Measurements from ENCODE around the gene MAT1A. TPM values are rescaled to one million over a fixed set of nuclear protein-coding genes. Genes with fewer than 3 reads are reported as not detected.

MAT1A gene
- total and polyA plus RNA-seq, 2 experiments from 2014 or later, result 0.97 to 8.0 TPM

- no peak for ATAC-seq
- Histone ChIP-seq H3K4me2 (no peak overlapping the region), H3K4me3 (no peak overlapping the region), H3K27me3 (ENCODE audit: insufficient read depth) (no peaks in the 10 kb centered on the region), H4K20me1 (replicated peaks; ENCODE audit: insufficient read depth) (no peaks in the 10 kb centered on the region), H3K4me1 (ENCODE audit: insufficient read depth) (no peaks in the 10 kb centered on the region), H3K36me3 (ENCODE audit: insufficient read depth) (no peaks in the 10 kb centered on the region), H3K9me2 (ENCODE audit: insufficient read depth) (0 out of 2 replicates have a peak, but pooled peaks cover 3% of the 10 kb centered on the region), H2AFZ (no peak overlapping the region), H3K27ac (ENCODE audit: low read depth) (no peak overlapping the region), H3F3A (replicated peaks; ENCODE audit: low read depth) (no peaks in the 10 kb centered on the region), H3K79me2 (replicated peaks; ENCODE audit: insufficient read depth) (no peaks in the 10 kb centered on the region)
- Mint-ChIP-seq H3K27ac (peak overlapping the region; percentile 62; the same call in 1 of the 2 replicates), H3K4me1 (no peaks in the 10 kb centered on the region; the same call in 1 of the 3 replicates), H3K27me3 (ENCODE audit: insufficient read depth, low read depth, poor library complexity) (peaks cover 4% of the 10 kb centered on the region), H3K4me3 (no peak overlapping the region), H3K36me3 (ENCODE audit: low read depth) (peaks cover 3% of the 10 kb centered on the region; the same call in 2 of the 3 replicates), H3K9me3 (peaks cover 11% of the 10 kb centered on the region; the same call in 2 of the 3 replicates)
- DNase-seq (ENCODE audit: low spot score), result no peak
- TF ChIP-seq POLR2AphosphoS5 (IDR thresholded peaks at IDR 0.05; ENCODE audit: low read depth), result no peak
- TF ChIP-seq, protein P1, sequence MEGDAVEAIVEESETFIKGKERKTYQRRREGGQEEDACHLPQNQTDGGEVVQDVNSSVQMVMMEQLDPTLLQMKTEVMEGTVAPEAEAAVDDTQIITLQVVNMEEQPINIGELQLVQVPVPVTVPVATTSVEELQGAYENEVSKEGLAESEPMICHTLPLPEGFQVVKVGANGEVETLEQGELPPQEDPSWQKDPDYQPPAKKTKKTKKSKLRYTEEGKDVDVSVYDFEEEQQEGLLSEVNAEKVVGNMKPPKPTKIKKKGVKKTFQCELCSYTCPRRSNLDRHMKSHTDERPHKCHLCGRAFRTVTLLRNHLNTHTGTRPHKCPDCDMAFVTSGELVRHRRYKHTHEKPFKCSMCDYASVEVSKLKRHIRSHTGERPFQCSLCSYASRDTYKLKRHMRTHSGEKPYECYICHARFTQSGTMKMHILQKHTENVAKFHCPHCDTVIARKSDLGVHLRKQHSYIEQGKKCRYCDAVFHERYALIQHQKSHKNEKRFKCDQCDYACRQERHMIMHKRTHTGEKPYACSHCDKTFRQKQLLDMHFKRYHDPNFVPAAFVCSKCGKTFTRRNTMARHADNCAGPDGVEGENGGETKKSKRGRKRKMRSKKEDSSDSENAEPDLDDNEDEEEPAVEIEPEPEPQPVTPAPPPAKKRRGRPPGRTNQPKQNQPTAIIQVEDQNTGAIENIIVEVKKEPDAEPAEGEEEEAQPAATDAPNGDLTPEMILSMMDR (conservative IDR thresholded peaks at IDR 0.05; ENCODE audit: low read depth in 2 of 2), result no peak
- no peak for TF ChIP-seq EZH2phosphoT487 (IDR thresholded peaks at IDR 0.05; ENCODE audit: unreplicated experiment)
- TF ChIP-seq EZH2 (IDR thresholded peaks at IDR 0.05; ENCODE audit: low read depth, unreplicated experiment), result no peak
- TF ChIP-seq NANOG (IDR thresholded peaks at IDR 0.05; ENCODE audit: borderline replicate concordance), result no peak
- no peak for TF ChIP-seq CREB1 (CRISPR knock-in tag; IDR thresholded peaks at IDR 0.05; ENCODE audit: low read depth)
- TF ChIP-seq, protein P2, sequence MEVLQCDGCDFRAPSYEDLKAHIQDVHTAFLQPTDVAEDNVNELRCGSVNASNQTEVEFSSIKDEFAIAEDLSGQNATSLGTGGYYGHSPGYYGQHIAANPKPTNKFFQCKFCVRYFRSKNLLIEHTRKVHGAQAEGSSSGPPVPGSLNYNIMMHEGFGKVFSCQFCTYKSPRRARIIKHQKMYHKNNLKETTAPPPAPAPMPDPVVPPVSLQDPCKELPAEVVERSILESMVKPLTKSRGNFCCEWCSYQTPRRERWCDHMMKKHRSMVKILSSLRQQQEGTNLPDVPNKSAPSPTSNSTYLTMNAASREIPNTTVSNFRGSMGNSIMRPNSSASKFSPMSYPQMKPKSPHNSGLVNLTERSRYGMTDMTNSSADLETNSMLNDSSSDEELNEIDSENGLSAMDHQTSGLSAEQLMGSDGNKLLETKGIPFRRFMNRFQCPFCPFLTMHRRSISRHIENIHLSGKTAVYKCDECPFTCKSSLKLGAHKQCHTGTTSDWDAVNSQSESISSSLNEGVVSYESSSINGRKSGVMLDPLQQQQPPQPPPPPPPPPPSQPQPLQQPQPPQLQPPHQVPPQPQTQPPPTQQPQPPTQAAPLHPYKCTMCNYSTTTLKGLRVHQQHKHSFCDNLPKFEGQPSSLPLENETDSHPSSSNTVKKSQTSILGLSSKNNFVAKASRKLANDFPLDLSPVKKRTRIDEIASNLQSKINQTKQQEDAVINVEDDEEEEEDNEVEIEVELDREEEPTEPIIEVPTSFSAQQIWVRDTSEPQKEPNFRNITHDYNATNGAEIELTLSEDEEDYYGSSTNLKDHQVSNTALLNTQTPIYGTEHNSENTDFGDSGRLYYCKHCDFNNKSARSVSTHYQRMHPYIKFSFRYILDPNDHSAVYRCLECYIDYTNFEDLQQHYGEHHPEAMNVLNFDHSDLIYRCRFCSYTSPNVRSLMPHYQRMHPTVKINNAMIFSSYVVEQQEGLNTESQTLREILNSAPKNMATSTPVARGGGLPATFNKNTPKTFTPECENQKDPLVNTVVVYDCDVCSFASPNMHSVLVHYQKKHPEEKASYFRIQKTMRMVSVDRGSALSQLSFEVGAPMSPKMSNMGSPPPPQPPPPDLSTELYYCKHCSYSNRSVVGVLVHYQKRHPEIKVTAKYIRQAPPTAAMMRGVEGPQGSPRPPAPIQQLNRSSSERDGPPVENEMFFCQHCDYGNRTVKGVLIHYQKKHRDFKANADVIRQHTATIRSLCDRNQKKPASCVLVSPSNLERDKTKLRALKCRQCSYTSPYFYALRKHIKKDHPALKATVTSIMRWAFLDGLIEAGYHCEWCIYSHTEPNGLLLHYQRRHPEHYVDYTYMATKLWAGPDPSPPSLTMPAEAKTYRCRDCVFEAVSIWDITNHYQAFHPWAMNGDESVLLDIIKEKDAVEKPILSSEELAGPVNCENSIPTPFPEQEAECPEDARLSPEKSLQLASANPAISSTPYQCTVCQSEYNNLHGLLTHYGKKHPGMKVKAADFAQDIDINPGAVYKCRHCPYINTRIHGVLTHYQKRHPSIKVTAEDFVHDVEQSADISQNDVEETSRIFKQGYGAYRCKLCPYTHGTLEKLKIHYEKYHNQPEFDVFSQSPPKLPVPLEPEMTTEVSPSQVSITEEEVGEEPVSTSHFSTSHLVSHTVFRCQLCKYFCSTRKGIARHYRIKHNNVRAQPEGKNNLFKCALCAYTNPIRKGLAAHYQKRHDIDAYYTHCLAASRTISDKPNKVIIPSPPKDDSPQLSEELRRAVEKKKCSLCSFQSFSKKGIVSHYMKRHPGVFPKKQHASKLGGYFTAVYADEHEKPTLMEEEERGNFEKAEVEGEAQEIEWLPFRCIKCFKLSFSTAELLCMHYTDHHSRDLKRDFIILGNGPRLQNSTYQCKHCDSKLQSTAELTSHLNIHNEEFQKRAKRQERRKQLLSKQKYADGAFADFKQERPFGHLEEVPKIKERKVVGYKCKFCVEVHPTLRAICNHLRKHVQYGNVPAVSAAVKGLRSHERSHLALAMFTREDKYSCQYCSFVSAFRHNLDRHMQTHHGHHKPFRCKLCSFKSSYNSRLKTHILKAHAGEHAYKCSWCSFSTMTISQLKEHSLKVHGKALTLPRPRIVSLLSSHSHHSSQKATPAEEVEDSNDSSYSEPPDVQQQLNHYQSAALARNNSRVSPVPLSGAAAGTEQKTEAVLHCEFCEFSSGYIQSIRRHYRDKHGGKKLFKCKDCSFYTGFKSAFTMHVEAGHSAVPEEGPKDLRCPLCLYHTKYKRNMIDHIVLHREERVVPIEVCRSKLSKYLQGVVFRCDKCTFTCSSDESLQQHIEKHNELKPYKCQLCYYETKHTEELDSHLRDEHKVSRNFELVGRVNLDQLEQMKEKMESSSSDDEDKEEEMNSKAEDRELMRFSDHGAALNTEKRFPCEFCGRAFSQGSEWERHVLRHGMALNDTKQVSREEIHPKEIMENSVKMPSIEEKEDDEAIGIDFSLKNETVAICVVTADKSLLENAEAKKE (CRISPR knock-in tag; IDR thresholded peaks at IDR 0.05), result no peak
- no peak for TF ChIP-seq JUNB (IDR thresholded peaks at IDR 0.05; ENCODE audit: unreplicated experiment)
- no peak for TF ChIP-seq REST (IDR thresholded peaks at IDR 0.05; ENCODE audit: unreplicated experiment)
- TF ChIP-seq ZNF114 (CRISPR knock-in tag; IDR thresholded peaks at IDR 0.05), result no peak
- TF ChIP-seq ZNF331 (CRISPR knock-in tag; IDR thresholded peaks at IDR 0.05; ENCODE audit: low read depth), result no peak
These were observed 16.5 kb downstream of the MAT1A start for GRCh38 chr10:80272793-80273522.
